ENCODE data around the gene PRPF6. TPM values are rescaled to one million over a fixed set of nuclear protein-coding genes. Genes with fewer than 3 reads are reported as not detected.
A peak's percentile ranks its signal among the peaks of the same experiment; 100 is the strongest.

PRPF6 gene
- total and polyA plus RNA-seq, 2 of the 13 experiments (the other 11 are each of a cell fraction or from before 2014, with no cell fraction given): 63.7 to 101 TPM

- TF ChIP-seq ZBED4 (CRISPR knock-in tag; IDR thresholded peaks at IDR 0.05; ENCODE audit: borderline replicate concordance) (no peak), GABPB1 (CRISPR knock-in tag; IDR thresholded peaks at IDR 0.05) (peak; percentile 74), ZFP62 (CRISPR knock-in tag; IDR thresholded peaks at IDR 0.05) (0 out of 2 replicates have a peak, but pooled peaks have one; percentile 45), ZNF564 (CRISPR knock-in tag; IDR thresholded peaks at IDR 0.05) (peak; percentile 44; the same call in 1 of the 2 replicates), ZFP36L2 (CRISPR knock-in tag; IDR thresholded peaks at IDR 0.05) (no peak), ZNF501 (CRISPR knock-in tag; IDR thresholded peaks at IDR 0.05) (peak; percentile 90), PTBP1 (IDR thresholded peaks at IDR 0.05; ENCODE audit: low read depth, low read length, poor library complexity, severe bottlenecking) (no peak), GPBP1L1 (CRISPR knock-in tag; IDR thresholded peaks at IDR 0.05) (no peak), RFXANK (CRISPR knock-in tag; IDR thresholded peaks at IDR 0.05) (0 out of 2 replicates have a peak, but pooled peaks have one; percentile 69), ATF7-NPFF (CRISPR knock-in tag; IDR thresholded peaks at IDR 0.05; ENCODE audit: low read depth) (no peak), FOSL1 (CRISPR knock-in tag; IDR thresholded peaks at IDR 0.05; ENCODE audit: borderline replicate concordance) (peak; percentile 64), ARNT (IDR thresholded peaks at IDR 0.05) (no peak), MXD1 (CRISPR knock-in tag; IDR thresholded peaks at IDR 0.05) (peak; percentile 12; the same call in 1 of the 2 replicates), PHF5A (CRISPR knock-in tag; IDR thresholded peaks at IDR 0.05; ENCODE audit: low read depth, unreplicated experiment) (no peak), NR2F1 (CRISPR knock-in tag; IDR thresholded peaks at IDR 0.05) (peak in 1 of 2 experiments; percentile 27; a peak in 2 of 4 replicates), CCDC6 (CRISPR knock-in tag; IDR thresholded peaks at IDR 0.05) (no peak; the same call in 1 of the 2 replicates), PRDM15 (CRISPR knock-in tag; IDR thresholded peaks at IDR 0.05) (no peak), NR1H2 (CRISPR knock-in tag; IDR thresholded peaks at IDR 0.05; ENCODE audit: borderline replicate concordance, low read depth) (no peak), ZNF672 (CRISPR knock-in tag; IDR thresholded peaks at IDR 0.05) (no peak), ZNF644 (CRISPR knock-in tag; IDR thresholded peaks at IDR 0.05; ENCODE audit: low read depth) (0 out of 2 replicates have a peak, but pooled peaks have one; percentile 16)
Observed at GRCh38 chr20:64050261-64051032, 69.5 kb downstream of the PRPF6 start (continued).

Data from HepG2 (cell line).